Esophagus muscularis mucosa (tissue), 4 donors: ENCODE data around the gene ANKRD29. TPM values are rescaled to one million over a fixed set of nuclear protein-coding genes. Genes with fewer than 3 reads are reported as not detected.
A peak's percentile ranks its signal among the peaks of the same experiment; 100 is the strongest.

ENCODE experiments used
- DNase-seq: peaks from one replicate; pipeline ENCODE4 v3.0.0-alpha.2; 2017; ENCODE audit errors: extremely low spot score
- H3K27ac ChIP-seq, 4 donors: fragments of 200-600 bp; sonication (generic); replicated peaks in 1 of 4; 1 replicate in 3 of 4; 2 replicates in 1 of 4; pipeline ENCODE4 v1.5.1; 2016 to 2019; ENCODE audit warnings: mild to moderate bottlenecking in 1 of 4
- H3K27me3 ChIP-seq, 4 donors: fragments of 200-600 bp; sonication (generic); one replicate each; pipeline versions ENCODE4 v1.5.1 to v1.6.0; 2016 to 2019
- H3K36me3 ChIP-seq, 4 donors: fragments of 200-600 bp; sonication (generic); one replicate each; pipeline ENCODE4 v1.5.1; 2016 to 2019
- H3K4me1 ChIP-seq, 4 donors: fragments of 200-600 bp; sonication (generic); one replicate each; pipeline ENCODE4 v1.5.1; 2016 to 2019
- H3K4me3 ChIP-seq, 4 donors: fragments of 200-600 bp; sonication (generic); 1 replicate in 2 of 4; 2 replicates in 2 of 4; pipeline ENCODE4 v1.5.1; 2016 to 2019; ENCODE audit warnings: mild to moderate bottlenecking in 4 of 4, moderate library complexity in 1 of 4
- H3K9me3 ChIP-seq, 4 donors: fragments of 200-600 bp; sonication (generic); 1 replicate in 3 of 4; 2 replicates in 1 of 4; pipeline ENCODE4 v1.5.1; 2016 to 2019
- CTCF ChIP-seq, 3 experiments: fragments of 200-600 bp in 2 of 3; fragments of 450-650 bp in 1 of 3; sonication (generic) in 2 of 3; IDR thresholded peaks; one replicate each; pipeline ENCODE4 v1.5.1; 2017 to 2019; ENCODE audit warnings: antibody characterized with exemption in 3 of 3, mild to moderate bottlenecking in 2 of 3, moderate library complexity in 1 of 3
- EP300 ChIP-seq: sonication (generic); formaldehyde crosslinking; IDR thresholded peaks from one replicate; pipeline ENCODE4 v1.6.1; 2017; ENCODE audit warnings: antibody characterized with exemption
- POLR2A ChIP-seq: fragments of 450-650 bp; IDR thresholded peaks from one replicate; pipeline ENCODE4 v1.6.1; 2017; ENCODE audit warnings: antibody characterized with exemption, moderate library complexity, mild to moderate bottlenecking, low read depth
- POLR2AphosphoS5 ChIP-seq, 2 donors: sonication (generic); formaldehyde crosslinking; IDR thresholded peaks; one replicate each; pipeline ENCODE4 v1.6.1; 2017; ENCODE audit warnings: antibody characterized with exemption in 2 of 2
- WGBS: methylation state at CpG from one replicate; pipeline ENCODE4 v1.1.5; 2018; 5-methylcytosine and 5-hydroxymethylcytosine counted together
- intact Hi-C: fragments of 100-400 bp; cut with DNase I; formaldehyde crosslinking; loops from one replicate; pipeline ENCODE4 v1.15.1; 2023
- total RNA-seq, 4 donors: library from RNA; depleted of rRNA; stranded (reverse); fragments of >200 nt; gene quantifications; one replicate each; pipeline versions ENCODE4 v1.1.0 to v1.2.1, GENCODE V29; 2016

The ANKRD29 gene
- total RNA-seq, 4 donors from 2014 or later, result 7.8 to 14.4 (median 10.9) TPM

DNA sequence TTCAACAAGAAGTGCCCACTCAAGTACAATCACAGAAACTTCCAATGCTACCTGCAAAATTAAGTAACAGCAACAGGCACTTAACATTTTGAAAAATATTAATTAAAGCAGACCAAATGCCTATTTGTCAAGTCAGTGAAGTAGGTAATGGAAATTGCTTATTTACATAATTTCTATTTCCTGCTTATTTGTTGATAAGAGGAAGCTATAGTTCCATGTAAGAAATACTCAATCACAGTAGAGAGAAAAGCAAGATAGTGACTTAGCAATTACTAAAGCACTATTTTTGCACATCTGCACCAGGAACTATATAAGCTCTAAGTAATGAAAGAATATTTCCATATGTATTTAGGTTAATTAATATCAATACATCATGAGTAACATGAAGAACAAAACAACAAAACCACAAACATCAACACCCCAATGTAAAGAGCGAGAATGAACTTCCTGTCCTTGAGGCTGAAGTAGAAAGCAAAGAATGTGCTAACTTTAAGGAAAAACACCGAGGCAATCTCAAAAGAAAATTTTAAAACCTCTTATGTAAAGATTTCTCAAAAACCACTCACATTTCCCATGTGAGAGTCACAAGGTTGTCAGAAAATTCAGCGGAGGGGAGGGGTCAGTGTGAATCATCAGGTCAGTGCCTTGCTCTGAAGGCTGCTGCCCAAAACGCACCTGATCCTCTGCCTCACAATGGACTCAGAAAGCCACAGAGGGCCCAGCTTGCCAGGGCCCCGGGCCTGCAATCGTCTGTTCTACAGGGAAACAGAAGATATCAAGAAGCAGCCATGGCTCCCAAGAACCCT is 88.9 kb downstream of the ANKRD29 start:
- Histone ChIP-seq H3K27me3 (no peaks in the 10 kb centered on the region), H3K4me3 (no peak overlapping the region), H3K9me3 (no peaks in the 10 kb centered on the region), H3K4me1 (peaks cover 18 to 35% (median 27%) of the 10 kb centered on the region in 4 donors), H3K36me3 (peaks cover 0 to 67% (median 45%) of the 10 kb centered on the region in 4 donors), H3K27ac (peak overlapping the region in 3 of 4 donors; percentile 1 to 31 (median 23))
- TF ChIP-seq CTCF (IDR thresholded peaks at IDR 0.05), result no peak
- TF ChIP-seq POLR2AphosphoS5 (IDR thresholded peaks at IDR 0.05), result no peak
- no peak for TF ChIP-seq EP300
- no peak for TF ChIP-seq POLR2A
- intact Hi-C loops, result no loop called here
- DNase-seq, result no peak
- 47% methylated on average over 6 of the region's 6 CpGs for WGBS

GRCh38 chr18:23573020-23573419 is 89.7 kb downstream of the ANKRD29 start:
- peaks cover 0 to 75% (median 53%) of the 10 kb centered on the region in 4 donors for H3K36me3 ChIP-seq
- no peak for DNase-seq
- peaks cover 18 to 27% (median 21%) of the 10 kb centered on the region in 4 donors for H3K4me1 ChIP-seq
- 86% methylated on average over 4 of the region's 4 CpGs for WGBS
- TF ChIP-seq CTCF (IDR thresholded peaks at IDR 0.05) (no peak), POLR2AphosphoS5 (IDR thresholded peaks at IDR 0.05) (no peak), POLR2A (no peak), EP300 (no peak)
- no peak overlapping the region for H3K4me3 ChIP-seq
- H3K27ac ChIP-seq, result no peak overlapping the region
- H3K27me3 ChIP-seq, result no peaks in the 10 kb centered on the region
- intact Hi-C loops, result no loop called here
- H3K9me3 ChIP-seq, result no peaks in the 10 kb centered on the region

DNA sequence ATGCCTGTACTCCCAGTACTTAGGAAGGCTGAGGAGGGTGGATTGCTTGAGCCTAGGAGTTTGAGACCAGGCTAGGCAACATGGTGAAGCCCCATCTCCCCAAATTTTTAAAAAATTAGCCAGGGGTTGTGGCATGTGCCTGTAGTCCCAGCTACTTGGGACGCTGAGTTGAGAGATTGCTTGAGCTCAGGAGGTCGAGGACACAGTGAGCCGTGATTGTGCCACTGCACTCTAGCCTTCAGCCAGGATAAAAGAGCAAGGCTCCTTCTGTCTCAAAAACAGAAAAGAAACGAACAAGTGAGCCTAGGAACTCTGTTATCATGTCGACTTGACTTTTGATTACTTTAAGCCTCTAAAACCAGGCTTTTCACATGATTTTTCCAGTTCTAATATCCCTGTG is 90.1 kb downstream of the ANKRD29 start:
- intact Hi-C loops, result no loop called here
- H3K4me1 ChIP-seq, result peaks cover 18 to 26% (median 21%) of the 10 kb centered on the region in 4 donors
- peaks cover 0 to 79% (median 57%) of the 10 kb centered on the region in 4 donors for H3K36me3 ChIP-seq
- H3K27me3 ChIP-seq, result no peaks in the 10 kb centered on the region
- WGBS, result 83% methylated on average over 5 of the region's 5 CpGs
- TF ChIP-seq CTCF (IDR thresholded peaks at IDR 0.05), result no peak
- TF ChIP-seq EP300, result no peak
- no peak for TF ChIP-seq POLR2AphosphoS5 (IDR thresholded peaks at IDR 0.05)
- TF ChIP-seq POLR2A, result no peak
- H3K9me3 ChIP-seq, result no peaks in the 10 kb centered on the region
- no peak overlapping the region for H3K27ac ChIP-seq
- DNase-seq, result no peak
- no peak overlapping the region for H3K4me3 ChIP-seq

DNA sequence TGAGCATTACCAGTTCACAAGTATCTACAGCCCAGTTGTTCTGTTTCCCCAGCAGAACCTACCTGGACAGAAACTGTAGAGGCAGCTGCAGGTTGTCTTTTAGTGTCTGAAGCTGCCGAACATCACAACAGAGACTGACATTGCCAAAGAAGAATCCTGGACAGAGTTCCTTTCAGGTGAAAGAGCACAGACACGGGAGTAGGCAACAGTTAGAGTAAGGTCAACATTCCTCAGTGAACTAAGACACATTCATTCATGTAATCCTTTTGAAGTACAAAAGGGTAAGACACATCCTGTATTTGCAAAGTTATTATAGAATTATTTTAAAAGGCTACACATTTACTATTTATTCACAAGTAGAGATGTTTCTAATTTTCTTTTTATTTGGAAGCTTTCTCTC is 90.7 kb downstream of the ANKRD29 start:
- TF ChIP-seq CTCF (IDR thresholded peaks at IDR 0.05), result no peak
- TF ChIP-seq POLR2A, result no peak
- TF ChIP-seq POLR2AphosphoS5 (IDR thresholded peaks at IDR 0.05), result no peak
- no peak for TF ChIP-seq EP300
- 64% methylated on average over 2 of the region's 2 CpGs for WGBS
- peaks cover 2 to 85% (median 62%) of the 10 kb centered on the region in 4 donors for H3K36me3 ChIP-seq
- no peak for DNase-seq
- H3K27me3 ChIP-seq, result no peaks in the 10 kb centered on the region
- H3K9me3 ChIP-seq, result no peaks in the 10 kb centered on the region
- no peak overlapping the region for H3K4me3 ChIP-seq
- H3K27ac ChIP-seq, result no peak overlapping the region
- intact Hi-C loops, result no loop called here
- H3K4me1 ChIP-seq, result peaks cover 18 to 26% (median 21%) of the 10 kb centered on the region in 4 donors
